H9 (cell line): ENCODE measurements around the gene GIT1. TPM values are rescaled to one million over a fixed set of nuclear protein-coding genes. Genes with fewer than 3 reads are reported as not detected.

ENCODE experiments used
- DNase-seq: peaks from one replicate; pipeline ENCODE4 v3.0.0-alpha.2; 2017
- H2AFZ ChIP-seq: one replicate; pipeline ENCODE4 v1.6.1; 2013; ENCODE audit warnings: mild to moderate bottlenecking, low read length, control low read depth, moderate library complexity
- H2AK5ac ChIP-seq: 2 replicates; pipeline ENCODE4 v1.6.1; 2013; ENCODE audit warnings: low read length, control low read depth, mixed read lengths; ENCODE audit not compliant: insufficient read length
- H2BK120ac ChIP-seq: one replicate; pipeline ENCODE4 v1.6.1; 2013; ENCODE audit warnings: low read depth, mild to moderate bottlenecking, low read length, control low read depth, inconsistent platforms; ENCODE audit not compliant: poor library complexity, severe bottlenecking
- H2BK12ac ChIP-seq: 2 replicates; pipeline ENCODE4 v1.6.1; 2013; ENCODE audit warnings: low read length, control low read depth, mixed read lengths, low read depth; ENCODE audit not compliant: insufficient read length
- H2BK15ac ChIP-seq: 2 replicates; pipeline ENCODE4 v1.6.1; 2013; ENCODE audit warnings: low read depth, low read length, control low read depth
- H2BK20ac ChIP-seq: one replicate; pipeline ENCODE4 v1.6.1; 2013; ENCODE audit warnings: low read depth, mild to moderate bottlenecking, low read length, control low read depth, inconsistent platforms; ENCODE audit not compliant: poor library complexity, severe bottlenecking
- H2BK5ac ChIP-seq: 2 replicates; pipeline ENCODE4 v1.6.1; 2013; ENCODE audit warnings: low read length, control low read depth, mixed read lengths; ENCODE audit not compliant: insufficient read length
- H3K14ac ChIP-seq: 2 replicates; pipeline ENCODE4 v1.6.1; 2013; ENCODE audit warnings: low read length, control low read depth; ENCODE audit not compliant: insufficient read depth
- H3K18ac ChIP-seq: 2 replicates; pipeline ENCODE4 v1.6.1; 2013; ENCODE audit warnings: low read depth, mild to moderate bottlenecking, mixed read lengths, low read length, control low read depth; ENCODE audit not compliant: insufficient read length
- H3K23ac ChIP-seq: 2 replicates; pipeline ENCODE4 v1.6.1; 2013; ENCODE audit warnings: low read length, control low read depth, mixed read lengths, low read depth; ENCODE audit not compliant: insufficient read length
- H3K23me2 ChIP-seq: 2 replicates; pipeline ENCODE4 v1.6.1; 2013; ENCODE audit warnings: low read depth, mild to moderate bottlenecking, mixed read lengths, low read length, control low read depth; ENCODE audit not compliant: insufficient read length, poor library complexity, severe bottlenecking
- H3K27ac ChIP-seq: 2 replicates; pipeline ENCODE4 v1.5.1; 2013; ENCODE audit warnings: low read length, control low read depth, mixed read lengths, low read depth; ENCODE audit not compliant: insufficient read length
- H3K27me3 ChIP-seq: 2 replicates; pipeline ENCODE4 v1.6.1; 2013; ENCODE audit warnings: low read length, control low read depth, inconsistent platforms; ENCODE audit not compliant: insufficient read depth
- H3K4ac ChIP-seq: 2 replicates; pipeline ENCODE4 v1.6.1; 2013; ENCODE audit warnings: low read depth, mild to moderate bottlenecking, control low read depth, inconsistent platforms, low read length, moderate library complexity
- H3K4me1 ChIP-seq: 2 replicates; pipeline ENCODE4 v1.6.1; 2013; ENCODE audit warnings: low read length, control low read depth, inconsistent platforms; ENCODE audit not compliant: insufficient read depth
- H3K4me2 ChIP-seq: 2 replicates; pipeline ENCODE4 v1.6.1; 2013; ENCODE audit warnings: low read length, control low read depth, mixed read lengths; ENCODE audit not compliant: insufficient read length, insufficient read depth
- H3K56ac ChIP-seq: 2 replicates; pipeline ENCODE4 v1.6.1; 2013; ENCODE audit warnings: low read depth, mild to moderate bottlenecking, mixed read lengths, low read length, control low read depth; ENCODE audit not compliant: insufficient read length
- H3K79me1 ChIP-seq: 2 replicates; pipeline ENCODE4 v1.6.1; 2013; ENCODE audit warnings: low read depth, mild to moderate bottlenecking, moderate library complexity, low read length, control low read depth, inconsistent platforms; ENCODE audit not compliant: insufficient read depth, poor library complexity, severe bottlenecking
- H3K79me2 ChIP-seq: 2 replicates; pipeline ENCODE4 v1.6.1; 2013; ENCODE audit warnings: low read length, control low read depth, inconsistent platforms; ENCODE audit not compliant: insufficient read depth
- H3K9ac ChIP-seq: 2 replicates; pipeline ENCODE4 v1.6.1; 2013; ENCODE audit warnings: low read length, control low read depth, mixed read lengths; ENCODE audit not compliant: insufficient read length; ENCODE audit errors: extremely low read depth
- H3K9me3 ChIP-seq: one replicate; pipeline ENCODE4 v1.6.1; 2013; ENCODE audit warnings: low read depth, low read length, inconsistent platforms; ENCODE audit not compliant: control insufficient read depth
- H3T11ph ChIP-seq: one replicate; pipeline ENCODE4 v1.6.1; 2013; ENCODE audit warnings: mild to moderate bottlenecking, low read length, control low read depth, inconsistent platforms
- H4K20me1 ChIP-seq: one replicate; pipeline ENCODE4 v1.6.1; 2013; ENCODE audit not compliant: control insufficient read depth, insufficient read length, insufficient read depth
- H4K5ac ChIP-seq: 2 replicates; pipeline ENCODE4 v1.6.1; 2013; ENCODE audit warnings: low read depth, mild to moderate bottlenecking, mixed read lengths, low read length, control low read depth; ENCODE audit not compliant: insufficient read length
- H4K8ac ChIP-seq: replicated peaks from 2 replicates; pipeline ENCODE4 v1.6.1; 2013; ENCODE audit warnings: low read length, control low read depth, mixed read lengths, low read depth; ENCODE audit not compliant: insufficient read length
- H4K91ac ChIP-seq: 2 replicates; pipeline ENCODE4 v1.6.1; 2013; ENCODE audit warnings: low read depth, mild to moderate bottlenecking, moderate library complexity, mixed read lengths, low read length, control low read depth; ENCODE audit not compliant: insufficient read length
- H3K27ac Mint-ChIP-seq, 3 experiments: 2 replicates in 2 of 3; 3 replicates in 1 of 3; pipeline ENCODE4 v1.8.0; 2020 to 2021; ENCODE audit warnings: mixed read lengths in 3 of 3, mild to moderate bottlenecking in 1 of 3, moderate library complexity in 1 of 3
- H3K27me3 Mint-ChIP-seq: 2 replicates; pipeline ENCODE4 v1.8.0; 2021; ENCODE audit warnings: low read depth, mild to moderate bottlenecking, moderate library complexity, mixed read lengths
- H3K36me3 Mint-ChIP-seq, 3 experiments: 2 replicates in 2 of 3; 3 replicates in 1 of 3; pipeline ENCODE4 v1.8.0; 2020 to 2021; ENCODE audit warnings: low read depth in 3 of 3, mixed read lengths in 3 of 3; ENCODE audit not compliant: insufficient read depth in 1 of 3
- H3K4me1 Mint-ChIP-seq, 2 experiments: 2 replicates each; pipeline ENCODE4 v1.8.0; 2020; ENCODE audit warnings: mixed read lengths in 2 of 2
- H3K4me3 Mint-ChIP-seq, 2 experiments: 2 replicates in 1 of 2; 3 replicates in 1 of 2; pipeline ENCODE4 v1.8.0; 2020 to 2021; ENCODE audit warnings: mild to moderate bottlenecking in 2 of 2, mixed read lengths in 2 of 2, moderate library complexity in 1 of 2
- H3K9me3 Mint-ChIP-seq, 2 experiments: 2 replicates in 1 of 2; 3 replicates in 1 of 2; pipeline ENCODE4 v1.8.0; 2020; ENCODE audit warnings: mild to moderate bottlenecking in 2 of 2, mixed read lengths in 2 of 2, moderate library complexity in 1 of 2
- WGBS: extraction: QIAGEN DNeasy Blood & Tissue Kit; methylation state at CpG from one replicate; pipeline ENCODE4 v1.1.7; 2013; ENCODE audit warnings: missing lambda C conversion rate, low lambda C conversion rate, mixed read lengths; ENCODE audit not compliant: insufficient read length; ENCODE audit errors: extremely low coverage; 5-methylcytosine and 5-hydroxymethylcytosine counted together
- total RNA-seq: library from RNA; stranded (reverse); gene quantifications from 2 replicates; pipeline ENCODE4 v1.2.1, GENCODE V29; 2021
- TF ChIP-seq, protein P1 (sequence below): fragments of 200-600 bp; sonication (generic); conservative IDR thresholded peaks from 3 replicates; pipeline ENCODE4 v1.8.0; 2021; ENCODE audit warnings: antibody characterized with exemption, mild to moderate bottlenecking

Gene GIT1
- total RNA-seq, 1 experiment from 2014 or later, result 47.4 TPM

DNA sequence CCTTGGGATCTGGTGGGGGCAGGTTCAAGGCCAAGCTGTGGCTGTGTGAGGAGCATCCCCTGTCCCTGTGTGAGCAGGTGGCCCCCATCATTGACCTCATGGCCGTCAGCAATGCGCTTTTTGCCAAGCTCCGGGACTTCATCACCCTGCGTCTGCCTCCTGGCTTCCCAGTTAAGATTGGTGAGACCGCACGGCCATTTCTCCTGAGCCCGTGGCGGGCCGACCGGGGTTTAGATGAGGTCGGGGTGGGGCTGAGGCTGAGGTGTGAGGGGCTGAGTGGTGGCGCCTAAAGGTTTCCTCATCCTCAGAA lies 22.6 kb upstream of the GIT1 start:
- no peaks in the 10 kb centered on the region for H3K9me3 ChIP-seq
- Mint-ChIP-seq H3K36me3 (peaks cover 2 to 10% (median 8%) of the 10 kb centered on the region in 3 experiments; a peak in 4 of 7 replicates), H3K27ac (no peak overlapping the region), H3K4me1 (peaks cover 17 to 37% of the 10 kb centered on the region in 2 experiments), H3K27me3 (peaks cover 46% of the 10 kb centered on the region), H3K4me3 (no peak overlapping the region), H3K9me3 (no peaks in the 10 kb centered on the region)
- H4K20me1 ChIP-seq, result no peaks in the 10 kb centered on the region
- TF ChIP-seq, protein P1, sequence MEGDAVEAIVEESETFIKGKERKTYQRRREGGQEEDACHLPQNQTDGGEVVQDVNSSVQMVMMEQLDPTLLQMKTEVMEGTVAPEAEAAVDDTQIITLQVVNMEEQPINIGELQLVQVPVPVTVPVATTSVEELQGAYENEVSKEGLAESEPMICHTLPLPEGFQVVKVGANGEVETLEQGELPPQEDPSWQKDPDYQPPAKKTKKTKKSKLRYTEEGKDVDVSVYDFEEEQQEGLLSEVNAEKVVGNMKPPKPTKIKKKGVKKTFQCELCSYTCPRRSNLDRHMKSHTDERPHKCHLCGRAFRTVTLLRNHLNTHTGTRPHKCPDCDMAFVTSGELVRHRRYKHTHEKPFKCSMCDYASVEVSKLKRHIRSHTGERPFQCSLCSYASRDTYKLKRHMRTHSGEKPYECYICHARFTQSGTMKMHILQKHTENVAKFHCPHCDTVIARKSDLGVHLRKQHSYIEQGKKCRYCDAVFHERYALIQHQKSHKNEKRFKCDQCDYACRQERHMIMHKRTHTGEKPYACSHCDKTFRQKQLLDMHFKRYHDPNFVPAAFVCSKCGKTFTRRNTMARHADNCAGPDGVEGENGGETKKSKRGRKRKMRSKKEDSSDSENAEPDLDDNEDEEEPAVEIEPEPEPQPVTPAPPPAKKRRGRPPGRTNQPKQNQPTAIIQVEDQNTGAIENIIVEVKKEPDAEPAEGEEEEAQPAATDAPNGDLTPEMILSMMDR, result no peak
- H2AK5ac ChIP-seq, result no peak overlapping the region
- H3K79me1 ChIP-seq, result no peaks in the 10 kb centered on the region
- H4K91ac ChIP-seq, result no peak overlapping the region
- H3K27ac ChIP-seq, result no peak overlapping the region
- DNase-seq, result no peak
- H2AFZ ChIP-seq, result no peak overlapping the region
- no peak overlapping the region for H3K14ac ChIP-seq
- no CpG with 5 or more reads among the region's 12 CpGs for WGBS
- H3K23ac ChIP-seq, result no peak overlapping the region
- no peak overlapping the region for H2BK15ac ChIP-seq
- H3K4ac ChIP-seq, result no peak overlapping the region
- no peak overlapping the region for H3K56ac ChIP-seq
- no peak overlapping the region for H4K8ac ChIP-seq
- H4K5ac ChIP-seq, result no peak overlapping the region
- peaks cover 9% of the 10 kb centered on the region for H3K23me2 ChIP-seq
- H3K27me3 ChIP-seq, result peaks cover 11% of the 10 kb centered on the region
- H3K9ac ChIP-seq, result no peak overlapping the region
- H2BK5ac ChIP-seq, result no peak overlapping the region
- H2BK12ac ChIP-seq, result no peak overlapping the region
- H3K4me1 ChIP-seq, result no peaks in the 10 kb centered on the region; the same call in 1 of the 2 replicates
- no peak overlapping the region for H2BK120ac ChIP-seq
- H3K4me2 ChIP-seq, result no peak overlapping the region
- no peak overlapping the region for H2BK20ac ChIP-seq
- no peak overlapping the region for H3K18ac ChIP-seq
- H3T11ph ChIP-seq, result no peak overlapping the region
- no peaks in the 10 kb centered on the region for H3K79me2 ChIP-seq
